ENCODE results near the gene KPNA6.
"Not testable (repeated sequence)": the region's sequence is repeated elsewhere in the genome, so short reads cannot be mapped to it uniquely, and the experiment has no call there.

KPNA6 gene

DNA sequence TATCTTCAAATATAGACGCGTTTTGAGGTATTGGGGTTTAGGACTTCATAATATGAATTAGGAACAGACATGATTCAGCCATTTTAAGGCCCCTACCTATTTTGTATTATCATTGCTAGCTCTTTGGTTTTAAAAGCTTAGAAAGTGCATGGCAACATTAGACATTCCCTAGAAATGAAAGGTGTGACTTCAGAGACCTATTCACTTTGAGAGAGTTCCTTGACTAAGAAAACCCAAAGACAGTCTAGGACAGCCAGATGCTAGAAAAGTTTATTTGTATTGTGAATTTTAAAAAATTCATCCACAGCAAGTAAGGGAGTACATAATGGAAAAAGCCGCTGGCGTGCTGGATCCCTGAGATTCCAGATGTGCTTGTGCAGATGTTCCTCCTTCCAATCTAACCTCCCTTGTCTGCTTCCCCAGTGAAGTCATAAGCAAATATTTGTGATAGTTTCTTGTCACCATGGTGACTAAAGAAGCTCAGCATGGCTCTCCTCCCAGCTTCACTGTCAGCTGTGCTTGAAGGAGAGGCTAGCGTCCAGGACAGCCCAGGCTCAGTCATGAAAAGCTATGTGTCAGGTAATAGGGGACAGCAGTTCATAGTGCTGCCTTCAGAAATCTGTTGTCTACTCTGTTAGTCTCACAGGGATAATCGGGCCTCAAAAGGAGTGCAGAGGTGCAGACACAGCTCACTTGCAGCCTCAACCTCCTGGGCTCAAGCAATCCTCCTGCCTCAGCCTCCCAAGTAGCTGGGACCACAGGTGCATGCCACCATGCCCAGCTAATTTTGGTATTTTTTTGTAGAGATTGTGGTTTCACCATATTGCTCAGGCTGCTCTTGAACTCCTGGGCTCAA lies 34.8 kb downstream of the KPNA6 start:
- DNase-seq (ENCODE audit: low read depth): no peak

DNA sequence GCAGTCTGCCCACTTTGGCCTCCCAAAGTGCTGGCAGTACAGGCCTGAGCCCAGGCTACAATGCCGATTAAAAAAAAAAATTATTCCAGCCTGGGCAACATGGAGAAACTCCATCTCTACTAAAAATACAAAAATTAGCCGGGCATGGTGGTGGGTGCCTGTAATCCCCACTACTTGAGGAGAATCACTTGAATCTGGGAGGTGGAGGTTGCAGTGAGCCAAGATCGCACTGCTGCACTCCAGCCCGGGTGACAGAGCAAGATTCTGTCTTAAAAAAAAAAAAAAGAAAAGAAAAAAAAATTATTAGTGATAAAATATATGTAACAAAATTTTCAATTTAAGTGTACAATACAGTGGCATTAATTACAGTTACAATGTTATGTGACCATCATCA lies 35.4 kb downstream of the KPNA6 start:
- DNase-seq (ENCODE audit: low read depth): not testable (repeated sequence)

DNA sequence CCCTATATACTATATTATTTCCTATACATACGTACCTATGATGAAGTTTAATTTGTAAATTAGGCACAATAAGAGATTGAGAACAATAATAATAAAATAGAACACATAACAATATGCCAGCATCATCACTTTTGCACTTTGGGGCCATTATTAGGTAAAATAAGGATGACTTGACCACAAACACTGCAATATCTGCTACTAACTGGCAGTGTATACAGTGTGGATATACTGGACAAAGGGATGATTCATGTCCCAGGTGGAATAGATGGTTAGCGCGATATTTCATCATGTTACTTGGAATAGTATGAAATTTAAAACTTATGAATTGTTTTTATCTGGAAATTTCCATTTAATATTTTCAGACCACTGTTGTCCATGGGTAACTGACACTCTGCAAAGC lies 36.2 kb downstream of the KPNA6 start:
- no peak for DNase-seq (ENCODE audit: low read depth)

DNA sequence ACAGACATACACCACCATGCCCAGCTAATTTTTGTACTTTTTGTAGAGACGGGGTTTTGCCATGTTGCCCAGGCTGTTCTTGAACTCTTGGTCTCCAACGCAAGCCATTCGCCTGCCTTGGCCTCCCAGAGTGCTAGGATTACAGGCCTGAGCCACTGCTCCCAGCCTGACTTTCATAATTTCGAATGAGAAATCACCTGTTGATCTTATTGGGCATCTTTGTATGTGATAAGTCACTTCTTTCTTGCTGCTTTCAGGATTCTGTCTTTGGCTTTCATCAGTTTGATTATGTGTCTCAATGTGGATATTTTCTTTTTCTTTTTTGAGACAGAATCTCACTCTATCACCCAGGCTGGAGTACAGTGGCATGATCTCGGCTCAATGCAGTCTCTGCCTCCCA lies 39.9 kb downstream of the KPNA6 start:
- not testable (repeated sequence) for DNase-seq (ENCODE audit: low read depth)

DNA sequence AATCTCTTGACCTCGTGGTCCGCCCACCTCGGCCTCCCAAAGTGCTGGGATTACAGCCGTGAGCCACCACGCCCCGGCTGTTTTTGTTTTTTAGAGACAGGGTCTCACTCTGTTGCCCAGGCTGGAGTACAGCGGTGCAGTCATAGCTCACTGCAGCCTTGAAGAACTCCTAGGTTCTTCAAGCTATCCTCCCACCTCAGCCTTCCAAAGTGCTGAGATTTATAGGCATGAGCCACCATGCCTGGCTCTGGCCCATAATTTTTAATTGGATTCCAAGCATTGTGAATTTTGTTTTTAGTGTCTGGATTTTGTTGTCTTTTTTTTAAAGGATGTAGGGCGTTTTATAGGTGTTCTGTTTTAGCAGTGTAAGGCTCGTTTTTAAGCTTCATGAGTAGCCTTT lies 43.0 kb downstream of the KPNA6 start:
- no peak for DNase-seq (ENCODE audit: low read depth)

DNA sequence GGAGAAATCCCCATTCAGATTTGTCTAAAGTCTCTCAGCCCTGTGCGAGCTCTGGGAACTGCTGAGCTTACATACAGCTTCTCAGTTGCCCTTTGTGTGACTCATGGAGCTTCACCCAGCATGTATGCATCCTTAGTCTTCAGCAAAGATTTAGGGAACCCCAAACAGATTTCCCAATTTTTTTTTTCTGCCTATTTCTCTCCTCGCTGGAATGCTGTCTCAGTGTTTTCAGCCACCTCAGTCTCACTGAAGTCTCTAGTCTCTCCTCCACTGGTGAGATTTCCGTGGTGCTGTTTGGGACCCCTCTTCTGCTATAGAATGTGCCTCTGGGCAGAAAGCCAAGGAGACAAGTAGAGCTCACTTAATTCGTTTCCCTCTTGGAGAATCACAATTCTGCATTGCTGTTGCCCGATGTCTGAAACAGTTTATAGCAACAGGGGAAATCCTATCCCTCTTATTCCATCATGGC lies 43.5 kb downstream of the KPNA6 start:
- no peak for DNase-seq (ENCODE audit: low read depth)

DNA sequence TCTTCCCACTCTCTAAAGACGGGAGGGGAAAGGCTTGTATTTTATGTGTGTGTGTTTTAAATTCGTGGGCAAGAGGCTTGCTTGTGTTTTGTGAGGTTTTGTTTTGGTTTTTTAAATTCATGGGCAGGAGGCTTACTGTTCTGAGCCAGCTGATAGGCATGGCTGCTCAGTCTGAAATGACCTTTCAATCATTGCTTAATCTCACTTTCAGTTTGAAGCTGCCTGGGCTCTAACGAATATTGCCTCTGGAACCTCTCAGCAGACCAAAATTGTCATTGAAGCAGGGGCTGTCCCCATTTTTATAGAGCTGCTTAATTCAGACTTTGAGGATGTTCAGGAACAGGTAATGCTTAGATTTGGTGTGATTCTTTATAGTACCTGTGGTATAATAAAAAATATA lies 51.3 kb downstream of the KPNA6 start:
- no peak for DNase-seq (ENCODE audit: low read depth)

DNA sequence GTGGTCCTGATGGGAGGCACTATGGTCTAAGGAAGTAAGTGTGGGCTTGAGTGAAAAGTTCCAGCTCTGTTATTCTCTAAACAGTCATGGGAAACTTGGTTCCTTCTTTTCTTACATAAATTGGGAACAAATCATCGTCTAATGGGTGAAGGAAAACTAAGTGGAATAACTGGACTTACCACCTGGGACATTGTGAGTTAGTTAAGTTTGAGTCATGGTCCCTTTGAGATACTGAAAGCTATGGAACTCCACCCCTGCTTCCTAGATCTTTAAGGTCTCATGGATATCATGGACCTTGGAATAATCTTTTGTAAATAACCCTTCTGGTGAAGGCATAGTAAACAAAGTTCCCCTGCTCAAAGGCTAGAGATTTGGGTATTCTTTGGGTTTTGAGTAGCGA lies 55.5 kb downstream of the KPNA6 start:
- no peak for DNase-seq (ENCODE audit: low read depth)

DNA sequence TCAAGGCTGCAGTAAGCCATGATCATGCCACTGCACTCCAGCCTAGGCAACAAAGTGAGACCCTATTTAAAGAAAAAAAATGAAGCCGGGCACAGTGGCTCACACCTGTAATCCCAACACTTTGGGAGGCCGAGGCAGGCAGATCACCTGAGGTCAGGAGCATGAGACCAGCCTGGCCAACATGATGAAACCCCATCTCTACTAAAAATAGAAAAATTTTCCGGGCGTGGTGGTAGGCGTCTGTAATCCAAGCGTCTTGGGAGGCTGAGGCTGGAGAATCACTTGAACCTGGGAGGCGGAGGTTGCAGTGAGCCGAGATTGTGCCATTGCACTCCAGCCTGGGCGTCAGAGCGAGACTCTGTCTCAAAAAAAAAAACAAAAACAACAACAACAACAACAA lies 57.8 kb downstream of the KPNA6 start:
- not testable (repeated sequence) for DNase-seq (ENCODE audit: low read depth)

DNA sequence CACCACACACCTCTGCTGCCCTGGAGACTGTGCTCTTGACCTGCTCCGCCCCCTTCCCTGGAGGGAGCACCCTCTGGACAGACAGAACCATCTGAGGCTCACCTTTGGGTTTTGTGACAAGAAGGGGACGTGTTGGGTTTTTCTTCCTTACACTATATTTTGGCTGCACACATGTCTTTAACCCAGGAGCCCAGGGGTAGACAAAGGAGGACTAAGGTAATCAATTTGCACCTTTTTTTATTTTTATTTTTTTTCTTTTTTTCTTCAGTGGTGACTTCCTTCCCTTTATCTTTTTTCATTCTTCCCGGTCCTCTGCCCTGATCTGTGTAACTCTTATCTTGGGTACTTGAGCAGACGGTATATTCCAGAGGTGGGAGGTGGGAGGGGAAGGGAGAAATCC lies 63.1 kb downstream of the KPNA6 start:
- no peak for DNase-seq (ENCODE audit: low read depth)

DNA sequence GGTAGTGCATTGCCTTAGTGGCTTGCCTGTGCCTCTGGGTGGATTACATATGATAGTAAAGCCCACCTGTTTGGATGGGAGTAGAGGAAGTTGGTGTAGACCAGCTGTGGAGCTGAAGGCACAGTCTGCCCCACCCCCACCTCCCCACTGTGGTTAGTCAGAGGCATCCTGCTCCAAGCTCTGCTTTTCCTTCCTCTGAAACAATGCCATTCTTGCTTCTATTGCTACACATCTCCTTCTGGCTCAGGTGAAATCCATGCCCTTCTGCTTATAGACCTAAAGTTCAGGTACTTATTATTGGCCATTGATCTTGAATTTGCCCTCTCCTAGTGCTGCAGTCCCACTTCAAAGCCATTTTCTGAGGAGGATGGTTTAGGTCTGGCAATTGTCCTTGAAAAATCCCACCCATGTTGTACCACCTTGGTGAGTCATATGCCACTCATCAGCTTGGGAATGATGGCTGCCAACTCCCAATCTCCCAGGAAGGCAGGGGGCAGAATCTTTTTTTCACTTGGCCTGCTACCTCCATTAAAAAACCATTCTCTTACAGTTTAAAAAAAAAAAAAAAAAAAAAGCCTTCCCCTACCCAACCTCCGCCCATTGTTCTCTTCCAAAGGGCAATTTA lies 64.9 kb downstream of the KPNA6 start:
- DNase-seq (ENCODE audit: low read depth): no peak

DNA sequence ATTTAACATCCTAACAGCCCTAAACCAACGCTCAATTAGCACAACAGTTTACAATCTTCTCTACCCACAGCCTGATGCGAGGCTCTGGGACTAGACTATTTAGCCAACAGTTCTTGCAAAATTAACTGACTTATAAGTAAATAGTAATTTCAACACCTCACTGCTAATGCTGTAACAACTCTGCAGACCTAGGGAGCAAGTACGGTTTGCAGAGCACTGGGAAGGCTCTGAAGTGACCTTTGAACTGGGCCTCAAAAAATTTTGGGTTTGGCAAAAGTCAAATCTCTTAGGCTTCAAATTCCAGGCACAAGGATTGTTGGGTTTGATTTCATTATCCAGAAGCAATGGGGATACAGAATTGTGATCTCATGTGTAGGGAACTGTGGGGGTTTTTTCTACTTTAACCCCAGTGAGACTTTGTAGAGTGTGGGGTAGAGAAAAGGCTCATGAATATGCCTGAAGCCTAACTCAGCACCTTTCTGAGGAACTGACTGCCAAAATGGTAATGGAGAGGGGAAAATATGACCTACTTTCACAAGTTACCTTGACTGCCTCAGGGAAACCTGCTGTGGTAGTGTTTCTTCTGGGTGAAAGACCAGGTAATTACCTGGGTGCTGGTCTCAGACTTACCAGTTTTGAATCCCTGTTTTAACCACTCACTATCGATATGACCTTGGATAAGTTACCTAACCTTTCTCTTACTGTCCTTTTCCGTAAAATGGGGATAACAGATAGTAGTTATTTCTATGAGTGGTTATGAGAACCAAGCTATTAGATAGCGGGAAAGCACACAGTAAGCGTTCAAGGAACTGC lies 70.7 kb downstream of the KPNA6 start:
- DNase-seq (ENCODE audit: low read depth): no peak

DNA sequence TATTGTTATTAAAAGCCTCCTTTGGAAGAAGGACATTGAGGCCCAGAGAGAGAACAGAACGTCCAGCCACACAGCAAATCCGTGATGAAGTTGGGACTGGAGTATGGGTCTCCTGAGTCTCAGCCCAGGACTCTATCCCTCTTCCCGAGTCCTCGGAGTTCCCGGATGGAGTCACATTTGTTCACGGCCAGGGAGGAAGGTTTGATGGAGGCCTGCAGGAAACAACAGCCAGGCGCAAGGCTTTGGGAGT lies 71.3 kb downstream of the KPNA6 start:
- DNase-seq (ENCODE audit: low read depth): no peak

DNA sequence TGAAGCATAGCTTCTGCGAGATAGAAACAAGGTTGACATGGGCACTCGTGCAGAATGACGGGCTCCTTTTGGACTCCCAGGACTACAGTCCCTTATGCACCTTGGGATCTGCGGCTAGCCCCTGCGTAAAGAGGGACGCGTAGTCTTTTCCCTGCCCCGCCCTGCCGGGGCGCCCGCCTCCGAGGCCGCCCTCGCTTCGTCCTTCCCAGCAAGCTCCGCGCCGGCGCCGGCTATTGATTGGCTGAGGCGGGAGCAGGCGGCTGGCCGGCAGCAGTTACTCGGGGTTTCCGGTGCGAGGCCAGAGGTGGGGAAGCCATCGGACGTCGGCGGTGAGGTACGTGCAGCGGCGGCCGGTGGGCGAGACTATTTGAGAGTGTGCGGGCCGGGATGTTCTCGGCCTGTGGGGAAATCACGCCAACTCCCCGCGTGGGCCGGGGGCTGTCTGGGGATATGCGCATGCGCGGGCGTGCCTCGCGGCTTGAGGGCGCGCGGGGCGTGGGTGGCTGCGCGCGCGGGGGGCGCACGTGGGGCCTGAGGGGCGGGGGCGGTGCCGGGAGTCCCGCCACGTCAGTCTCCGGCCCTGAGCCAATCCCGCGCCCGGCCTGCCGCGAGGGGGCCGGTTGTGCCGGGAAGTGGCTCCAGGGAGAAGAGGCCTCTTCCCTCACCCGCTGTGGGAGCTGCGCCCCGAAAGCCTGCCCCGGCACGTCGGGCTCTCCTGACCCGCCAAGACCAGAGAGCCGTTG lies 71.8 kb downstream of the KPNA6 start, which contains the start of gene TXLNA:
TXLNA (plus strand) TSS at position 233 of the 743 bp plus-strand sequence. CDS start 671 bp downstream, outside the sequence.
- DNase-seq (ENCODE audit: low read depth): peak; percentile 87

DNA sequence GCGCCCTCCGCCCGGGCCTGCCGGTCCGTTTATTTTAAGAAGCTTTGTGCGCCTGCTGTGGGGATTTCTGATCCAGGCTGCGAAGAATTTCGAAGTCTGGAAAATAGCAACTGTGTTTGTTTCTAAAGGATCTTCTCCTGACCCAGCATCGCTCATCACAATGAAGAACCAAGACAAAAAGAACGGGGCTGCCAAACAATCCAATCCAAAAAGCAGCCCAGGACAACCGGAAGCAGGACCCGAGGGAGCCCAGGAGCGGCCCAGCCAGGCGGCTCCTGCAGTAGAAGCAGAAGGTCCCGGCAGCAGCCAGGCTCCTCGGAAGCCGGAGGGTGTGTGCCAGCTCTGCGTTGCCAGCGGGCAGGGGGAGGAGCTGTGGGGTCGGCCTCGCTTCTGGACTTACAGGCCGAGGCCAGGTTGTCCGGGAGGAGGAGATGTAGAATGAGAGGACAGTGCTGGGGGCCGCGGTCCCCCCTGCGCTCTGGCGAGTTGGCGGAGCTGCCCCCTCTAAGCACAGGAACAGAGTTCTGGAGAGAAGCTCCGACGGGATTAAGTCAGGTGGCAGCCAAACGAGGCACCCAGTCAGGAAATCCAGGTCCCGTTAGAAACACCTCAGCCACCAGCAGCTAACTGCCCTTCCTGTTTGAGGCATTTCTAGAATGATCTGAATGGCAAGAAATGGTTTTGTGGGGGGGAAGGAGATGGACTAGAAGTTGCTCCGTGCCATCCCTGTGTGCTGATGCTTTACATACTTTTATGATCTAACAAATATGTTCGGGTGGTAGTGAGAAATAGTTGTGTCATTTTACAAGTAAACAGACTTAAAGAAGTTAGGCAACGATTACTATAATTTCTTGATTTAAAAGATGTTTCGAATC lies 72.6 kb downstream of the KPNA6 start:
- no peak for DNase-seq (ENCODE audit: low read depth)

DNA sequence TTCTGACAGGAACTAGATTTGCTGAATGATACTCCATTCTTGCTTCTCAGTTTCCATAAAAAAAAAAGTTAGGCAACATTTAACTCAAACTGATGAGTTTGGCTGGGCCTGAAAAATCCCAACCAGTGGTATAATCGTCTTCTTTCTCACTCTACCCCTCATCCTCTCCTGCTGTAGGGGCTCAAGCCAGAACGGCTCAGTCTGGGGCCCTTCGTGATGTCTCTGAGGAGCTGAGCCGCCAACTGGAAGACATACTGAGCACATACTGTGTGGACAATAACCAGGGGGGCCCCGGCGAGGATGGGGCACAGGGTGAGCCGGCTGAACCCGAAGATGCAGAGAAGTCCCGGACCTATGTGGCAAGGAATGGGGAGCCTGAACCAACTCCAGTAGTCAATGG lies 73.2 kb downstream of the KPNA6 start:
- no peak for DNase-seq (ENCODE audit: low read depth)

DNA sequence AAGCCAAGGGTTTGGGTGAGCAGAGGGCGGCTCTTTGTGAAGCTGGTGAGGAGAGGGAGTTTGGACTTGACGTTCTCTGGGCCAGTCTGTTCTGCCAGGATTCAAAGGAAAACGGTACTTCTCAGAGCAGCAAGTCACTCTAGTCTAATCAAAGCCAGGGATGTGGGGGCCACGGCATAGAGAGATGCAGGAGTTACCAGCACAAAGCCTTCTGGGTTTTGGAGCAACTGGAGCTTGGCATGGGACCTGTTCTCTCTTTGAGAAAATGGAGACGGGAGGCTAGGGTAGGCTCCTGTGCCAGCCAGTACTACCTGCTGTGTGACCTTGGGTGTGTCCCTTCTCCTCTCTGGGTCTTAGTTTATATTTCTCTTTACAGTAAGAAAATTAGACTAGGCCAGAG lies 73.7 kb downstream of the KPNA6 start:
- DNase-seq (ENCODE audit: low read depth): no peak

DNA sequence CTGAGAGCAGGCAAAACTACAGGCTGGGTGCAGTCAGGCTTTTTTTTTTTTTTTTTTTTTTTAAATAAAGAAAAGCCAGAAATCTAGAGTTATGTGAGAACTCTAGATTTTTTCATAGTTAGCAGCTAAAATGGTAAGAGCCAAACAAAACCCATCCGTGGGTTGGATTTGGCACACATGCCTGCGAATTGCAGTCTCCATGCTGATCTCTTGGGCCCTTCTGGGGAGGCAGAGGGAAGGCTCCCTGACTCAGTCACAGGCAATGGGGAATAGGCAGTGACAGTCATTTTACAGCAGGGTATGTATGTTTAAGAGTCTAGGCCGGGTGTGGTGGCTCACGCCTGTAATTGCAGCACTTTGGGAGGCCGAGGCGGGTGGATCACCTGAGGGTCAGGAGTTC lies 74.2 kb downstream of the KPNA6 start:
- no peak for DNase-seq (ENCODE audit: low read depth)

DNA sequence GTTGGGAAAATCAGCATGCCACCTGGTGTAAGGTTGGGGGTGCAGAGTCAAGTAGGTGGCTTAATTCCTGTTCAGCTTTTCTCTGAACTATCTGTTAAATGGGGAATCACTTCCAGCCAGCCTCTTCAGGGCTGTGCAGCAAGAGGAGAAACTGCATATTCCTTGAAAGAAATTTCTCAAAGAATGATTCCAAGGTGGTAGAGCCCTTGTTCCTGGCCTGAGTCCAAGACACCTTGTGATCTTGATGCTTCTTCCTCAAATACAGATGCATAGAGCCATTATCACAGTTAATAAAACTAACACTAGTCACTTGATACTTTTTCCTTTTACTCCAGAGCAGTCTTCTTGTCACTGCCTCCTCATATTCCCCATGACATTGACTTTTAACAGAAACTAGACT lies 76.8 kb downstream of the KPNA6 start:
- no peak for DNase-seq (ENCODE audit: low read depth)

DNA sequence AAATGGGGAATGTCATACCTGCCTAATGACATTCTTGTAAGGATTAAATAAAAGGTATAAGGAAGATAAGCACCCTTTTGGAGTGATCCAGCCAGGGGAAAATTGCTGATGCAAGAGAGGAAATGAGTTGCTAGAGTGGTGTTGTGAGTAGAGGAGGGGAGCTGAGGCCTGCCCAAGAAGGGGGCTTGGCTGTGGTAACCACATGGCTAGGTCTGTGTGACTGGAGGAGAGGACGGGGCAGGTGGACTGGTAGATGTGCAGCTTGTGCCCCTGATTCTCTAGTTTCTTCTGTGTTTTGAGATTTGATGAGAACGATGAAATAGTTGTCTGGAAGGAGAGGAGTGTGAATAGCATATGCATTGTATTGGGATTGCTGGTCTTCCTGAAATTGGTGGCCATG lies 78.2 kb downstream of the KPNA6 start:
- no peak for DNase-seq (ENCODE audit: low read depth)

DNA sequence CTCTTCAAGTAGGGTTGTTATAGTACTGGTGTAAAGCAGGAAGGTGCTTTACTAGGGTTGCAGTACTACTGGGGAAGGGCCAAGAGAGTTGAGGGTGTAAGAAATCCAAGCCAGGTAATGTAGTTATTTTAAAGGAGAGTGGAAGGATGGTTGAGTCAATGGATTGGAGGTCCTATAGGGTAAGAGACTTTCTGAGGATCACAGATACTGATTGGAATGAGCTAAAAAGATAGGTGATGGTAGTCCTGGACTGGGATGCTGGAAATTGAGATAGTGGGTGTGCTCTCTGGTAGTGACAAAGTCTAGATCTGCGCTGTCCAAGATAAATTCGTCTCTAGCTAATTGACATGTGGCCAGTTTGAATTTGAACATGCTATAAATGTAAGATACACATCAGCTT lies 78.6 kb downstream of the KPNA6 start:
- no peak for DNase-seq (ENCODE audit: low read depth)
